ENCODE data around the gene EFCAB5.

The EFCAB5 gene

DNA sequence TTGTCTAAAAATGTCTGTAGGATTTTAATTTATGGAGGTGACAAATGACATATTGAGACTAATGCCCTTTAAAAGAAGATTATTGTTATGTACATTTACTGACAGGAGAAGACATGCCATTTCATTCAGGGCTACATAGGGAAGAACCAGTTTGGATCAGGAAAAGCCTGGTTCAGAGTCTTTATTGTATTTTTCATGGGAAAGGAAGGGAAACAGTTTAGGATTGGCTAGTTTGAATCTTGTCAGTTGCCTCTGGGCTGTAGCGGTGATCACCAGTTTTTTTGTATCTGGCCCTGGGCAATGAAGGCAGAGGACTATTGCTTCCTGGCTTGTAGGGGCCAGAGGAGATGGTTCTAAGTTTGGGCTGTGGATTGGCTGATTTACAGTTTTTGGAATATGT is 206.9 kb downstream of the EFCAB5 start:
- no peak overlapping the region for H3K27ac ChIP-seq (ENCODE audit: low read length)
- no peak overlapping the region for H2AFZ ChIP-seq (ENCODE audit: low read depth, low read length)
- no peak for TF ChIP-seq EZH2 (IDR thresholded peaks at IDR 0.05; ENCODE audit: borderline replicate concordance, low read depth, low read length, severe bottlenecking)
- TF ChIP-seq, protein P1, sequence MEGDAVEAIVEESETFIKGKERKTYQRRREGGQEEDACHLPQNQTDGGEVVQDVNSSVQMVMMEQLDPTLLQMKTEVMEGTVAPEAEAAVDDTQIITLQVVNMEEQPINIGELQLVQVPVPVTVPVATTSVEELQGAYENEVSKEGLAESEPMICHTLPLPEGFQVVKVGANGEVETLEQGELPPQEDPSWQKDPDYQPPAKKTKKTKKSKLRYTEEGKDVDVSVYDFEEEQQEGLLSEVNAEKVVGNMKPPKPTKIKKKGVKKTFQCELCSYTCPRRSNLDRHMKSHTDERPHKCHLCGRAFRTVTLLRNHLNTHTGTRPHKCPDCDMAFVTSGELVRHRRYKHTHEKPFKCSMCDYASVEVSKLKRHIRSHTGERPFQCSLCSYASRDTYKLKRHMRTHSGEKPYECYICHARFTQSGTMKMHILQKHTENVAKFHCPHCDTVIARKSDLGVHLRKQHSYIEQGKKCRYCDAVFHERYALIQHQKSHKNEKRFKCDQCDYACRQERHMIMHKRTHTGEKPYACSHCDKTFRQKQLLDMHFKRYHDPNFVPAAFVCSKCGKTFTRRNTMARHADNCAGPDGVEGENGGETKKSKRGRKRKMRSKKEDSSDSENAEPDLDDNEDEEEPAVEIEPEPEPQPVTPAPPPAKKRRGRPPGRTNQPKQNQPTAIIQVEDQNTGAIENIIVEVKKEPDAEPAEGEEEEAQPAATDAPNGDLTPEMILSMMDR (IDR thresholded peaks at IDR 0.05; ENCODE audit: borderline replicate concordance, extremely low read depth, low read length, poor library complexity, severe bottlenecking) = no peak
- peaks cover 11% of the 10 kb centered on the region; the same call in 1 of the 2 replicates for H4K20me1 ChIP-seq (ENCODE audit: insufficient read depth, low read length)
- no peak overlapping the region for H3K9ac ChIP-seq (ENCODE audit: low read depth, low read length)
- no peak for DNase-seq
- no peak overlapping the region for H3K4me3 ChIP-seq (ENCODE audit: low read depth in 1 of 2, low read length in 2 of 2)
- peaks cover 8% of the 10 kb centered on the region; the same call in 1 of the 2 replicates for H3K36me3 ChIP-seq (ENCODE audit: insufficient read depth, low read length)
- H3K4me2 ChIP-seq (ENCODE audit: insufficient read depth, low read length) = no peak overlapping the region
- H3K9me3 ChIP-seq (ENCODE audit: insufficient read depth, low read length, severe bottlenecking) = no peaks in the 10 kb centered on the region
- peaks cover 74% of the 10 kb centered on the region for H3K79me2 ChIP-seq (ENCODE audit: insufficient read depth, low read length)
- ATAC-seq (ENCODE audit: insufficient read depth, low read depth) = no peak
- H3K27me3 ChIP-seq (ENCODE audit: insufficient read depth, low read length, poor library complexity) = no peaks in the 10 kb centered on the region
- H3K4me1 ChIP-seq (ENCODE audit: insufficient read depth, low read length) = no peaks in the 10 kb centered on the region

DNA sequence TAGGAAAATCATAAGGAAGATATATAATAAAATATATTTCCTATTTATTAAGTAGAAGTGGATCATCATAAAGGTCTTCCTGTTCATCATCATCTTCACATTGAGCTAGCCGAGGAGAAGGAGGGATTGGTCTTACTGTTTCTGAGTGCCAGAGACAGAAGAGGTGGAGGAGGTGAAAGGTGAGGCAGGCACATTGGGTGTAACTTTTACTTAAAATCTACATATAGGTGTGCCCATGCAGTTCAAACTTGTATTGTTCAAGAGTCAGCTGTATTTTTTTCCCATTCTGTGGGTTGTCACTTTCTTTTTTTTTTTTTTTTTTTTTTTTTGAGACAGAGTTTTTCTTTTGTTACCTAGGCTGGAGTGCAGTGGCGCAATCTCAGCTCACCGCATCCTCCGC is 210.0 kb downstream of the EFCAB5 start:
- H3K9me3 ChIP-seq (ENCODE audit: insufficient read depth, low read length, severe bottlenecking) = no peaks in the 10 kb centered on the region
- peaks cover 4% of the 10 kb centered on the region; the same call in 1 of the 2 replicates for H4K20me1 ChIP-seq (ENCODE audit: insufficient read depth, low read length)
- DNase-seq = no peak
- no peak overlapping the region for H3K27ac ChIP-seq (ENCODE audit: low read length)
- H3K4me1 ChIP-seq (ENCODE audit: insufficient read depth, low read length) = no peaks in the 10 kb centered on the region
- TF ChIP-seq EZH2 (IDR thresholded peaks at IDR 0.05; ENCODE audit: borderline replicate concordance, low read depth, low read length, severe bottlenecking) = no peak
- TF ChIP-seq, protein P1 (IDR thresholded peaks at IDR 0.05; ENCODE audit: borderline replicate concordance, extremely low read depth, low read length, poor library complexity, severe bottlenecking) = no peak
- no peak overlapping the region for H3K4me2 ChIP-seq (ENCODE audit: insufficient read depth, low read length)
- no peaks in the 10 kb centered on the region for H3K27me3 ChIP-seq (ENCODE audit: insufficient read depth, low read length, poor library complexity)
- H3K9ac ChIP-seq (ENCODE audit: low read depth, low read length) = no peak overlapping the region
- H3K79me2 ChIP-seq (ENCODE audit: insufficient read depth, low read length) = peaks cover 70% of the 10 kb centered on the region
- H3K4me3 ChIP-seq (ENCODE audit: low read depth in 1 of 2, low read length in 2 of 2) = no peak overlapping the region
- no peak for ATAC-seq (ENCODE audit: insufficient read depth, low read depth)
- H3K36me3 ChIP-seq (ENCODE audit: insufficient read depth, low read length) = peaks cover 19% of the 10 kb centered on the region; the same call in 1 of the 2 replicates
- no peak overlapping the region for H2AFZ ChIP-seq (ENCODE audit: low read depth, low read length)

DNA sequence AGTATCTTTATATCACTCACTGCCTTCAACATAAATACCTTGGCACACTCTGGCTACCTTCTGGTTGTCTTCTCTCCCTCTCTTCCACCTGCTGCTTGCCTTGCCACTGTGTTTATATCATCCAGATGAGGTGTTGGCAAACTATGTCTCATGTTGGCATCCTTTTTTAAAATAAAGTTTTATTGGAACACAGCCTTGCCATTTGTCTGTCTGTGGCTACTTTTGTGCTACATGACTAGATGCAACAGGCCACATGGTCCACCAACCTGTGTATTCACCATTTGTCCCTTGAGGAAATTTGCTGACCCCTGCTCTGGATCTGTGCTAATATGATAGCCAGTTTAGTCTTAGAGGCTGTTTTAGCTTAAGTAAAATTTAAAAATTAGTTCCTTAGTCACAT is 212.0 kb downstream of the EFCAB5 start:
- ATAC-seq (ENCODE audit: insufficient read depth, low read depth) (no peak), DNase-seq (no peak)
- TF ChIP-seq, protein P1 (IDR thresholded peaks at IDR 0.05; ENCODE audit: borderline replicate concordance, extremely low read depth, low read length, poor library complexity, severe bottlenecking) = no peak
- no peak for TF ChIP-seq EZH2 (IDR thresholded peaks at IDR 0.05; ENCODE audit: borderline replicate concordance, low read depth, low read length, severe bottlenecking)
- H3K36me3 ChIP-seq (ENCODE audit: insufficient read depth, low read length) = peaks cover 34% of the 10 kb centered on the region
- no peaks in the 10 kb centered on the region for H3K27me3 ChIP-seq (ENCODE audit: insufficient read depth, low read length, poor library complexity)
- H3K4me1 ChIP-seq (ENCODE audit: insufficient read depth, low read length) = no peaks in the 10 kb centered on the region
- H3K4me2 ChIP-seq (ENCODE audit: insufficient read depth, low read length) = no peak overlapping the region
- no peak overlapping the region for H2AFZ ChIP-seq (ENCODE audit: low read depth, low read length)
- no peak overlapping the region for H3K27ac ChIP-seq (ENCODE audit: low read length)
- no peak overlapping the region for H3K9ac ChIP-seq (ENCODE audit: low read depth, low read length)
- no peak overlapping the region for H3K4me3 ChIP-seq (ENCODE audit: low read depth in 1 of 2, low read length in 2 of 2)
- no peaks in the 10 kb centered on the region for H3K9me3 ChIP-seq (ENCODE audit: insufficient read depth, low read length, severe bottlenecking)
- H3K79me2 ChIP-seq (ENCODE audit: insufficient read depth, low read length) = peaks cover 74% of the 10 kb centered on the region
- H4K20me1 ChIP-seq (ENCODE audit: insufficient read depth, low read length) = peaks cover 3% of the 10 kb centered on the region; the same call in 1 of the 2 replicates

- no peak for ATAC-seq (ENCODE audit: insufficient read depth, low read depth)
- Histone ChIP-seq H3K4me2 (ENCODE audit: insufficient read depth, low read length) (no peak overlapping the region), H3K27ac (ENCODE audit: low read length) (no peak overlapping the region), H2AFZ (ENCODE audit: low read depth, low read length) (no peak overlapping the region), H3K4me3 (ENCODE audit: low read depth in 1 of 2, low read length in 2 of 2) (no peak overlapping the region), H3K9me3 (ENCODE audit: insufficient read depth, low read length, severe bottlenecking) (no peaks in the 10 kb centered on the region), H3K4me1 (ENCODE audit: insufficient read depth, low read length) (no peaks in the 10 kb centered on the region), H3K36me3 (ENCODE audit: insufficient read depth, low read length) (peaks cover 42% of the 10 kb centered on the region), H4K20me1 (ENCODE audit: insufficient read depth, low read length) (peaks cover 3% of the 10 kb centered on the region; the same call in 1 of the 2 replicates), H3K27me3 (ENCODE audit: insufficient read depth, low read length, poor library complexity) (no peaks in the 10 kb centered on the region), H3K79me2 (ENCODE audit: insufficient read depth, low read length) (peaks cover 80% of the 10 kb centered on the region), H3K9ac (ENCODE audit: low read depth, low read length) (no peak overlapping the region)
- no peak for DNase-seq
- TF ChIP-seq EZH2 (IDR thresholded peaks at IDR 0.05; ENCODE audit: borderline replicate concordance, low read depth, low read length, severe bottlenecking) = no peak
- TF ChIP-seq, protein P1 (IDR thresholded peaks at IDR 0.05; ENCODE audit: borderline replicate concordance, extremely low read depth, low read length, poor library complexity, severe bottlenecking) = no peak
Measured at GRCh38 chr17:30155389-30155788, 214.0 kb downstream of the EFCAB5 start.

All from DND-41 (cell line).